Urinary bladder (tissue), 4 donors: ENCODE data around the gene DEAF1. TPM values are rescaled to one million over a fixed set of nuclear protein-coding genes. Genes with fewer than 3 reads are reported as not detected.

Experiments
- DNase-seq: peaks from one replicate; pipeline ENCODE4 v3.0.0-alpha.2; 2015; ENCODE audit errors: extremely low spot score
- H3K27ac ChIP-seq: one replicate; pipeline ENCODE4 v1.5.1; 2013; ENCODE audit warnings: low read depth, mild to moderate bottlenecking, moderate library complexity
- H3K36me3 ChIP-seq: one replicate; pipeline ENCODE4 v1.6.1; 2013; ENCODE audit warnings: mild to moderate bottlenecking, moderate library complexity; ENCODE audit not compliant: insufficient read depth
- H3K4me1 ChIP-seq: one replicate; pipeline ENCODE4 v1.6.1; 2013; ENCODE audit warnings: mild to moderate bottlenecking, moderate library complexity; ENCODE audit not compliant: insufficient read depth
- H3K4me3 ChIP-seq: one replicate; pipeline ENCODE4 v1.5.1; 2013; ENCODE audit warnings: low read depth, low read length
- WGBS: extraction: QIAGEN DNeasy Blood & Tissue Kit; methylation state at CpG from one replicate; pipeline ENCODE4 v1.1.7; 2013; 5-methylcytosine and 5-hydroxymethylcytosine counted together
- polyA plus RNA-seq: library from polyadenylated mRNA; stranded (reverse); fragments of 200-250 nt; gene quantifications from one replicate; pipeline ENCODE4 v1.2.3, GENCODE V29; 2013
- total RNA-seq: library from RNA; depleted of rRNA; stranded (reverse); fragments of >200 nt; gene quantifications from one replicate; pipeline ENCODE4 v1.2.3, GENCODE V29; 2014
- donor health status: healthy with polysubstance abuse.
- donor health status: healthy.

Gene DEAF1
- total and polyA plus RNA-seq, 2 donors: 14.9 to 29.7 TPM

DNA sequence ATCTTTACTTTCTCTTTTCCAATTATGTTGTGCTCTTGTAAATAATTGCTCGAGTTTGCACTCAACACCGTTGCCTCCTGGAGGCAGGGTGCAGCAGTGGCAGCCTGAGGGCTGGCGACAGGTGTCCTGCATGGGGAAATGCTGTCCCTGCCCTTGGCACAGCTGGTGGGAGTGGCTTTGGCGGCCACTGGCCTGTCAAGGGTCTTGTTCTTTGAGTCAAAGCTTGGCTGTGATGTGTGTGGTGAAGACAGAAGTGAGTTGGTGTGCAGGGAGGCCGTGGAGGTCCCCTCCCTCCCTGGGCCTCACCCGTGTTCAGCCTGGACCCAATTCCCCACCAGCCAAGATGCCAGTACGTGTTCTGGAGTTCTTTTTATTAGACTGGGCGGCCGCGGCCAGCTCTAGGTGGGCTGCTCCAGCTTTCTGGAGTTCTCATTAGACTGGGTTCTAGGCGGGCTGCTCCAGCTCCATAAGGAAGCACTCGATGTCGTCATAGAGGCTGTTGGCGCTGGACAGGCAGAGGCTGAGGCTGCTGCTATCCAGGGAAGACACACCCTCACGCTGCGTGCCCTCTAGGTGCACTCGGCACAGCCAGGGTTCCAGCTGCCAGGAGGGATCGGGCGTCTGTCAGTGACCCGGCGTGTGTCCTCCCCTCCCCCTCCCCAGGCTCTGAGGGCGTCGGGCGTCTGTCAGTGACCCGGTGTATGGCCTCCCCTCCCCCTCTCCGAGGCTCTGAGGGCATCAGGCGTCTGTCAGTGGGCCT is 82.6 kb downstream of the DEAF1 start:
- H3K27ac ChIP-seq: no peak overlapping the region
- no peak overlapping the region for H3K4me3 ChIP-seq
- no peaks in the 10 kb centered on the region for H3K4me1 ChIP-seq
- 71% methylated on average over 27 of the region's 27 CpGs for WGBS
- H3K36me3 ChIP-seq: peaks cover 3% of the 10 kb centered on the region
- no peak for DNase-seq

DNA sequence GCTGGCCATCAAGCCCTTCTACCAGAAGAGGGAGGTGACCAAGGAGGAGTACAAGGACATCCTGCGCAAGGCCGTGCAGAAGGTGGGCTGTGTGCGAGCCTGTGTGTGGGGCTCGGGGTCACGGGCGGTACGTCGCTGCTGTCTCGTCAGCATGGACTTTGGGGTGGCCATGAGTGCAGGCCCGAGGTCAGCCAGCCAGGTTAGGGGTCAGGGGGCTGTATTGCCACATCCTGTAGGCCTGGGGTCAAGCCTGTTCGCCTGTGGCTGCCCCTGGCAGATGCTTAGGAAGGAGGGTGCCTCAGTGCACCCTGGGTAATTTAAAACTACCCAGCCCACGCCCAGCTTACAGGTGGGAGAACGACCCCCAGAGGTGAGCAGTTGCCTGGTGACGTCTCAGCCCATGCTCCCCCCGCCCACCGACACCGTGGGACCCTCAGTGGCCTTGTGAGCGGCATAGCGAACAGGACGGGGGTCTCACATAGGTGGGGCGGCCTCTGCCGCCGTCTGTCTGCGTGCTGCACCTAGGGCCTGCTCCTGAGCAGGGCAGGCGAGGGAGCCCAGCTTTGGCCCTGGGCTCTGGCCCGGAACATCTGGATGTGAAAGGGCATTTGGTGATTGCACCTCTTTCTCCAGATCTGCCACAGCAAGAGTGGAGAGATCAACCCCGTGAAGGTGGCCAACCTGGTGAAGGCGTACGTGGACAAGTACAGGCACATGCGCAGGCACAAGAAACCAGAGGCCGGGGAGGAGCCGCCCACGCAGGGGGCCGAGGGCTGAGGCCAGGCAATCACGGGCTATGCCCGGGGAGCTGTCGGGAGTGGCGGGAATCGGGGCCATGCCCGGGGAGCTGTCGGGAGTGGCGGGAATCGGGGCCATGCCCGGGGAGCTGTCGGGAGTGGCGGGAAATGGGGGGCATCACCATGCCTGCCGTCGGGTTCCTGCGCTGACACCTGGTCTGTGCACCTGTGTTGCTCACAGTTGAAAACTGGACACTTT is 83.7 kb downstream of the DEAF1 start:
- no peak for DNase-seq
- WGBS: 88% methylated on average over 49 of the region's 49 CpGs
- Histone ChIP-seq H3K4me3 (no peak overlapping the region), H3K36me3 (peaks cover 5% of the 10 kb centered on the region), H3K4me1 (no peaks in the 10 kb centered on the region), H3K27ac (no peak overlapping the region)

DNA sequence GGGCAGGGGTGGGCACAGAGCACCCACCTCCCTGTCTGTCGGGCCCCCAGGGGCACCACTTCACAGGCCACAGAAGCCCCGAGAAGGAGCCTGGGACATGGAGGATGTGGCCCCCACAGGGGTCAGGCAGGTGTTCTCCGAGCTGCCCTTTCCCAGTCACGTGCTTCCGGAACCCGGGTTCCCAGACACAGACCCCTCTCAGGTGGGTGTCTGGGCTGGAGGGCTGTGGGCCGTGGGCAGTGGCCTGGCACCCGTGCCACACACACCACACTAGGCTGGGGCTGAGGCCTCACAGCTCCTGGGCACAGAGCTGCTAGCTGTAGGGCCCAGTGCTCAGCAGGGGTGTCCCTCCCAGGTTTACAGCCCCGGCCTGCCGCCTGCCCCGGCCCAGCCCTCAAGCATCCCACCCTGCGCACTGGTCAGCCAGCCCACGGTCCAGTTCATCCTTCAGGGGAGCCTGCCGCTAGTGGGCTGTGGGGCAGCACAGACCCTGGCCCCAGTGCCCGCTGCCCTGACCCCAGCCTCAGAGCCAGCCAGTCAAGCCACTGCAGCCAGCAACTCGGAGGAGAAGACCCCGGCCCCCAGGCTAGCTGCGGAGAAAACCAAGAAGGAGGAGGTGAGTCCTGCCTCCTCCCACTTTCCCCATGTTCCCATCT is 84.7 kb downstream of the DEAF1 start:
- Histone ChIP-seq H3K36me3 (peaks cover 5% of the 10 kb centered on the region), H3K27ac (no peak overlapping the region), H3K4me1 (no peaks in the 10 kb centered on the region), H3K4me3 (no peak overlapping the region)
- no peak for DNase-seq
- WGBS: 93% methylated on average over 18 of the region's 18 CpGs

DNA sequence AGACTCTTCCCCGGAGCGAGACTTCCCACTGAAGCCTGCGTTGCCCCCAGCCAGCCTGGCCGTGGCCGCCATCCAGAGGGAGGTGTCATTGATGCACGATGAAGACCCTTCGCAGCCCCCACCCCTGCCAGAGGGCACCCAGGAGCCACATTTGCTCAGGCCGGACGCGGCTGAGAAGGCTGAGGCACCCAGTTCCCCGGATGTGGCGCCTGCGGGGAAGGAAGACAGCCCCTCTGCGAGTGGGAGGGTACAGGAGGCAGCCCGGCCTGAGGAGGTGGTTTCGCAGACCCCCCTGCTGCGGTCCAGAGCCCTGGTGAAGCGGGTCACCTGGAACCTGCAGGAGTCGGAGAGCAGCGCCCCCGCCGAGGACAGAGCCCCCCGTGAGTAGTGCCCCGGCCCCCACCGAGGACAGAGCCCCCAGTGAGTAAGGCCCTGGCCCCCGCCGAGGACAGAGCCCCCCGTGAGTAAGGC is 85.6 kb downstream of the DEAF1 start:
- Histone ChIP-seq H3K4me3 (no peak overlapping the region), H3K27ac (no peak overlapping the region), H3K36me3 (peaks cover 5% of the 10 kb centered on the region), H3K4me1 (no peaks in the 10 kb centered on the region)
- DNase-seq: no peak
- 91% methylated on average over 28 of the region's 28 CpGs for WGBS

DNA sequence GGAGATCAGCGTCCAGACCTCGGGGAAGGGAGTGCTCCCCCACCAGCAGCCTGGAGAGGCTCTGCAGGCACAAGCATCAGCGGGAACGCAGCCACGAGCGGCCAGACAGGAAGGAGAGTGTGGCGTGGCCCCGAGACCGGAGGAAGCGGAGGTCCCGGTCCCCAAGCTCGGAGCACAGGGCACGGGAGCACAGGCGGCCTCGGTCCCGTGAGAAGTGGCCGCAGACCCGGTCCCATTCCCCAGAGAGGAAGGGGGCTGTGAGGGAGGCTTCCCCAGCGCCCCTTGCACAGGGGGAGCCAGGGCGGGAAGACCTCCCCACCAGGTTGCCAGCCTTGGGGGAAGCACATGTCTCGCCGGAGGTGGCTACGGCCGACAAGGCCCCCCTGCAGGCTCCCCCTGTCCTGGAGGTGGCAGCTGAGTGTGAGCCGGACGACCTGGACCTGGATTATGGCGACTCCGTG is 86.2 kb downstream of the DEAF1 start:
- no peak overlapping the region for H3K4me3 ChIP-seq
- H3K4me1 ChIP-seq: no peaks in the 10 kb centered on the region
- no peak for DNase-seq
- H3K27ac ChIP-seq: no peak overlapping the region
- WGBS: 86% methylated on average over 28 of the region's 28 CpGs
- peaks cover 5% of the 10 kb centered on the region for H3K36me3 ChIP-seq

DNA sequence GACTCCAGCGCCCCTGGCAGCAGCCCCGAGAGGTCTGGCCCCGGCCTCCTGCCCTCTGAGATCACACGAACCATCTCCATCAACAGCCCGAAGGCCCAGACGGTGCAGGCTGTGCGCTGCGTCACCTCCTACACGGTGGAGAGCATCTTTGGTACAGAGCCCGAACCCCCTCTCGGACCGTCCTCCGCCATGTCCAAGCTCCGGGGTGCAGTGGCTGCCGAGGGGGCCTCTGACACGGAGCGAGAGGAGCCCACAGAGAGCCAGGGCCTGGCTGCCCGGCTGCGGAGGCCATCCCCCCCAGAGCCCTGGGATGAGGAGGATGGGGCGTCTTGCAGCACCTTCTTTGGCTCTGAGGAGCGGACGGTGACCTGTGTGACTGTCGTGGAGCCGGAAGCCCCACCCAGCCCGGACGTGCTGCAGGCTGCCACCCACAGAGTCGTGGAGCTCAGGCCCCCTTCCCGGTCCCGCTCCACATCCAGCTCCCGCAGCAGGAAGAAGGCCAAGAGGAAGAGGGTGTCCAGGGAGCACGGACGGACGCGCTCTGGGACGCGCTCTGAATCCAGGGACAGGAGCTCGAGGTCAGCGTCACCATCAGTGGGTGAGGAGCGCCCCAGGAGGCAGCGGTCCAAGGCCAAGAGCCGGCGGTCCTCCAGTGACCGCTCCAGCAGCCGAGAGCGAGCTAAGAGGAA is 86.9 kb downstream of the DEAF1 start:
- Histone ChIP-seq H3K4me1 (no peaks in the 10 kb centered on the region), H3K27ac (no peak overlapping the region), H3K36me3 (peaks cover 5% of the 10 kb centered on the region), H3K4me3 (no peak overlapping the region)
- no peak for DNase-seq
- 91% methylated on average over 45 of the region's 45 CpGs for WGBS

DNA sequence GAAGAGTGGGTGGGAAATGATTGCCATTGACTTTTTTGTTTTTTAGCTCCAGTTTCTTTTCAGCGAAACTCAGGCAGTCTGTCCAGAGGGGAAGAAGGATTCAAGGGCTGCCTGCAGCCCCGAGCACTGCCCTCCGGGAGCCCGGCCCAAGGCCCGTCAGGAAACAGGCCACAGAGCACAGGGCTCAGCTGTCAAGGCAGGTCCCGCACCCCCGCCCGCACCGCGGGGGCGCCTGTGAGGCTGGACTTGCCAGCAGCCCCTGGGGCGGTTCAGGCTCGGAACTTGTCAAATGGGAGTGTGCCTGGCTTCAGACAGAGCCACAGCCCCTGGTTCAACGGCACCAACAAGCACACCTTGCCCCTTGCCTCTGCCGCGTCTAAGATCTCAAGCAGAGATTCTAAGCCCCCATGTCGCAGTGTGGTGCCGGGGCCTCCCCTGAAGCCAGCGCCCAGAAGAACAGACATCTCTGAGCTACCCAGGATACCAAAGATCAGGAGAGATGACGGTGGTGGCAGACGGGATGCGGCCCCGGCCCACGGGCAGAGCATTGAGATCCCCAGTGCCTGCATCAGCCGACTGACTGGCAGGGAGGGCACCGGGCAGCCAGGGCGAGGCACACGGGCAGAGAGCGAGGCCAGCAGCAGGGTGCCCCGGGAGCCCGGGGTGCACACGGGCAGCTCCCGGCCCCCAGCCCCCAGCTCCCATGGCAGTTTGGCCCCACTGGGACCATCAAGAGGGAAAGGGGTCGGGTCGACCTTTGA is 87.8 kb downstream of the DEAF1 start:
- H3K27ac ChIP-seq: no peak overlapping the region
- H3K36me3 ChIP-seq: peaks cover 3% of the 10 kb centered on the region
- no peak for DNase-seq
- 92% methylated on average over 35 of the region's 35 CpGs for WGBS
- no peak overlapping the region for H3K4me3 ChIP-seq
- H3K4me1 ChIP-seq: no peaks in the 10 kb centered on the region

DNA sequence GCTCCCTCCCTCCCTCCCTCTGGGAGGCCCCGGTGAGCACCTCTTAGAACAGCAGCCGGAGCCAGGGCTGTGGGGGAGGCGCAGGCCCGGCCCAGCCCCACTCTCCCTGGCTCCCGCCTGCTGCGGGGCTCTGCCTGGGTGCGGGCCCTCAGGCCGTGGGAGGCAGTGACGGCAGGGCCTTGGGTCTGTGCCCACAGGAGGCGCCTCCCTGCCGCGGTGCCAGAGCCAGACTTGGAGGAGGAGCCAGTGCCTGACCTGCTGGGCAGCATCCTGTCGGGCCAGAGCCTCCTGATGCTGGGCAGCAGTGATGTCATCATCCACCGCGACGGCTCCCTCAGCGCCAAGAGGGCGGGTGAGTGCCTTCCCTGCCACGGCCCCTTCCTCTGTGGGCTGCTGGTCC is 88.8 kb downstream of the DEAF1 start:
- H3K4me1 ChIP-seq: no peaks in the 10 kb centered on the region
- H3K36me3 ChIP-seq: peaks cover 3% of the 10 kb centered on the region
- WGBS: 73% methylated on average over 19 of the region's 19 CpGs
- no peak for DNase-seq
- H3K27ac ChIP-seq: no peak overlapping the region
- H3K4me3 ChIP-seq: no peak overlapping the region

DNA sequence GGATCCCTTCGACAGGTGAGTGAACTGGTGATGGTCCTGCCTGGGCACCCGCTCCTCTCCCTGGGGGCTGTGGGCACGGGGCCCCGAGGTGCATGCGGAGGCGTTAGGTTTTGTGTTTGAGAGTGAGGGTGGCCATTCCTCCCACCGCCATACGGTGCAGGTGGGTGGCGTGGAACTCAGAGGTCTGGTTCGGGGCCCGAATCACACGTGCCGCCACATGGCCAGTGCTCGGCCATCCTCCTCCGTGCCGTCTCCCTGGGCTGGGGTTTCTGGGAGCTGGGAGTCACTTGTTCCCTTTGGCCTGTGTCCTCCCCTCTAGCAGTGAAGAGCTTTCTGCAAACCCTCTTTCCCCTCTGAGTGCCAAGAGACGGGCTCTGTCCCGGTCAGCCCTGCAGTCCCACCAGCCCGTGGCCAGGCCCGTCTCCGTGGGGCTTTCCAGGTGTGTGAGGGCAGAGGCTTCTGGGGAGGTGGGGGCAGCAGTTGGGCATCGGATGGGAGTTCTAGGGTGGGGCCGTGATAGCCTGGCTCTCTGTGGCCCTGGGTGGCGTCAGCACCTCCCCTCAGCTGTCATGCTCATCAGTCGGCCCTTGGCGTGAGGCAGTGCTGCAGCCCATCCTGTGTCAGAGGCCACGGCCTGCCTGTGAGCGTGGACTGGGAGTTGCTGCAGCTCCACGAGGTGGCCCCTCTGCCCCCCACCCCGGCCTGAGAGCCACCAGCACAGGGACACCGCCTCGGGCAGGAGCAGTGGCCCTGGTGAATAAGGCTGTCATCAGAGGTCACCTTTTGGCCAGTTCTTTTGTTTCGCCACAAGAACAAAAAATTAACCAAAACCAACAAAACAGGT is 89.5 kb downstream of the DEAF1 start:
- 94% methylated on average over 33 of the region's 33 CpGs for WGBS
- no peak for DNase-seq
- H3K27ac ChIP-seq: no peak overlapping the region
- H3K4me1 ChIP-seq: no peaks in the 10 kb centered on the region
- H3K4me3 ChIP-seq: no peak overlapping the region
- H3K36me3 ChIP-seq: peaks cover 3% of the 10 kb centered on the region

DNA sequence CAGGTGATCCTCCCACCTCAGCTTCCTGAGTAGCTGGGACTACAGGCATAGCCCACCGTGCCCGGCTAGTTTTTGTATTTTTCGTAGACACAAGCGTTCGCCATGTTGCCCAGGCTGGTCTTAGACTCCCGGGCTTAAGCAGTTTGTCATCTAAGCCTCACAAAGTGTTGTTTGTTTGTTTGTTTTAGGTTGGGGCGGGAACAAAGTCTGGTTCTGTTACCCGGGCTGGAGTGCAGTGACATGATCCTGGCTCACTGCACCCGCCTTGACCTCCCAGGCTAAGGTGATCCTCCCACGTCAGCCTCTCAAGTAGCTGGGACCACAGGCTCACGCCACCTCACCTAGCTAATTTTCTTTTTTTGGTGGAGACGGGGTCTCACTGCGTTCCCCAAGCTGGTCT is 91.9 kb downstream of the DEAF1 start:
- no peak overlapping the region for H3K27ac ChIP-seq
- peaks cover 4% of the 10 kb centered on the region for H3K36me3 ChIP-seq
- DNase-seq: no peak
- no peak overlapping the region for H3K4me3 ChIP-seq
- WGBS: 91% methylated on average over 13 of the region's 13 CpGs
- no peaks in the 10 kb centered on the region for H3K4me1 ChIP-seq

DNA sequence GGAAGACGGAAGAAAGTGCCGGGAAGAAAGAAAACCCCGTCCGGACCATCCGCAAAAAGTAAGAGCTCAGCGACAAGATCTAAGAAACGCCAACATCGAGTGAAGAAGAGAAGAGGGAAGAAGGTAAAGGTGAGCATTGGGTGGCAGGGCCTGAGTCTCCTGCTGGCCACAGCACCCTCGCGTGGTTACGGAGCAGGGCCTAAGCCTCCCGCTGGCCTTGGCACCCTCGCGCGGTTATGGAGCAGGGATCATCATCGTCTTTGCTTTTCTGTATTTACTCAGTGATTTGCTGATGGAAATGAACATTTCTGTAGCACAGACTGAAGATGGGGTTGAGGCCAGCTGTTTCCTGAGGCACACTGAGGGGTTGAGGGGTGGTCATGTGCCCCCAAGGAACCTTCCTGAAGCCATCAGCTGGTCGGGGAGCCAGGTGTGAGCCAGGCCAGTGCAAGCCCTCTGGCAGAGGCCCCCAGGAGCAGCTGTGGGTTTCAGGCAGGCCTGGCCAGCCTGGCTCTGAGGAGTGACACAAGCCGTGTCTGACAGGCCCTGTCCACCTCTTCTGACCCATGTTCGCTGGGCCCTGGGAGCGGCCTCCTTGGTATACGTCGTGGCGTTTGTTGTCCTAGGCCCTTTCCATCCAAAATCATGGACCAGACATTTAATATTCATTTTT is 93.3 kb downstream of the DEAF1 start:
- Histone ChIP-seq H3K4me3 (no peak overlapping the region), H3K27ac (no peak overlapping the region), H3K36me3 (peaks cover 3% of the 10 kb centered on the region), H3K4me1 (no peaks in the 10 kb centered on the region)
- WGBS: 94% methylated on average over 23 of the region's 23 CpGs
- DNase-seq: no peak
